Pancreas (tissue), 10 donors: ENCODE results near the gene SLC39A11. TPM values are rescaled to one million over a fixed set of nuclear protein-coding genes. Genes with fewer than 3 reads are reported as not detected.

ENCODE experiments used
- ATAC-seq, 4 donors: fragments of 200-7000 bp; cut with Tn5 transposase; one replicate each; pipeline versions ENCODE4 v1.8.0 to v1.9.1; 2020; ENCODE audit warnings: mild to moderate bottlenecking in 4 of 4, moderate library complexity in 4 of 4
- DNase-seq, 6 donors: peaks; one replicate each; pipeline ENCODE4 v3.0.0-alpha.2; 2020
- FAIRE-seq: peaks from 2 replicates; lab custom pipeline; 2012; peaks lifted over from hg19 to GRCh38; lab: Jason Lieb, UNC
- H3K27ac ChIP-seq, 4 donors: fragments of 200-600 bp; sonication (generic); 1 replicate in 3 of 4; 2 replicates in 1 of 4; pipeline versions ENCODE4 v1.5.0 to v1.8.0; 2020
- H3K27me3 ChIP-seq, 4 donors: fragments of 200-600 bp; one replicate each; pipeline ENCODE4 v1.8.0; 2021
- H3K36me3 ChIP-seq, 3 donors: fragments of 200-600 bp; sonication (generic) in 1 of 3; one replicate each; pipeline versions ENCODE4 v1.5.0 to v1.8.0; 2020 to 2021
- H3K4me1 ChIP-seq, 3 donors: fragments of 200-600 bp; one replicate each; pipeline ENCODE4 v1.8.0; 2021
- H3K4me3 ChIP-seq, 4 donors: fragments of 200-600 bp; sonication (generic) in 2 of 4; one replicate each; pipeline versions ENCODE4 v1.5.0 to v1.8.0; 2020 to 2021
- H3K9me3 ChIP-seq, 4 donors: fragments of 200-600 bp; one replicate each; pipeline ENCODE4 v1.8.0; 2021
- CTCF ChIP-seq, 4 donors: fragments of 200-600 bp; sonication (generic) in 3 of 4; IDR thresholded peaks; one replicate each; pipeline versions ENCODE4 v1.5.0 to v1.8.0; 2021; ENCODE audit warnings: antibody characterized with exemption in 4 of 4
- WGBS, 2 donors: extraction: QIAGEN DNeasy Blood & Tissue Kit; methylation state at CpG; one replicate each; pipeline ENCODE4 v1.1.7; 2013; 5-methylcytosine and 5-hydroxymethylcytosine counted together
- intact Hi-C, 3 donors: fragments of 100-400 bp; cut with DNase I; formaldehyde crosslinking; loops; one replicate each; pipeline versions ENCODE4 v1.11.1 to v1.14.2; 2022
- polyA plus RNA-seq, 2 donors: library from polyadenylated mRNA; stranded (reverse); fragments of 200-250 nt; gene quantifications; one replicate each; pipeline ENCODE4 v1.2.3, GENCODE V29; 2013
- total RNA-seq, 6 donors: library from RNA; stranded (reverse); fragmentation: NEBNext Ultra II Directional in 4 of 6; extraction: Animal tissue kit (Norgen Biotek cat#: 25700) in 4 of 6; gene quantifications; one replicate each; pipeline versions ENCODE4 v1.2.1 to v1.2.4, GENCODE V29; 2021 to 2023
- donor health status: healthy with polysubstance abuse.
- donor health status: DM: no; HTN: no; CAD: no; lungs with moderate emphysema.
- donor health status: DM: no; HTN: no; CAD: no.
- donor health status: control.
- donor health status: control.
- donor health status: Bipolar disorder and iron deficiency.
- donor health status: DM: yes; HTN: yes; CAD: no.
- donor health status: DM: no; HTN: no; CAD: no.
- donor health status: DM: no; HTN: no; CAD: no.
- donor health status: DM: yes; HTN: yes; CAD: no.

Gene SLC39A11
- total and polyA plus RNA-seq, 8 donors, result 7.9 to 32.9 (median 19.9) TPM

- Histone ChIP-seq H3K4me1 (no peaks in the 10 kb centered on the region), H3K9me3 (no peaks in the 10 kb centered on the region), H3K4me3 (no peak overlapping the region), H3K36me3 (no peaks in the 10 kb centered on the region), H3K27ac (no peak overlapping the region), H3K27me3 (no peaks in the 10 kb centered on the region)
- FAIRE-seq, result no peak
- TF ChIP-seq CTCF (IDR thresholded peaks at IDR 0.05), result no peak
- WGBS, 2 donors, result 96 to 97% methylated on average over 5 of the region's 5 CpGs
- ATAC-seq, result no peak
- no peak for DNase-seq
- intact Hi-C loops, result no loop called here
Measured at GRCh38 chr17:72667096-72668063, 425.1 kb downstream of the SLC39A11 start.

GRCh38 chr17:72665852-72666851, 426.3 kb downstream of the SLC39A11 start:
- H3K27ac ChIP-seq, result no peak overlapping the region
- intact Hi-C loops, result no loop called here
- no peaks in the 10 kb centered on the region for H3K4me1 ChIP-seq
- WGBS, 2 donors, result 74 to 79% methylated on average over 20 of the region's 20 CpGs
- FAIRE-seq, result no peak
- H3K4me3 ChIP-seq, result no peak overlapping the region
- no peak for TF ChIP-seq CTCF (IDR thresholded peaks at IDR 0.05)
- H3K27me3 ChIP-seq, result no peaks in the 10 kb centered on the region
- no peaks in the 10 kb centered on the region for H3K36me3 ChIP-seq
- no peaks in the 10 kb centered on the region for H3K9me3 ChIP-seq
- no peak for ATAC-seq
- DNase-seq, result no peak

- 72 to 85% methylated on average over 1 of the region's 1 CpG for WGBS, 2 donors
- Histone ChIP-seq H3K36me3 (no peaks in the 10 kb centered on the region), H3K9me3 (no peaks in the 10 kb centered on the region), H3K27me3 (no peaks in the 10 kb centered on the region), H3K4me1 (no peaks in the 10 kb centered on the region), H3K27ac (no peak overlapping the region), H3K4me3 (no peak overlapping the region)
- no peak for ATAC-seq
- no peak for DNase-seq
- no peak for TF ChIP-seq CTCF (IDR thresholded peaks at IDR 0.05)
- intact Hi-C loops, result no loop called here
- no peak for FAIRE-seq
Measured at GRCh38 chr17:72662827-72663190, 429.7 kb downstream of the SLC39A11 start.

DNA sequence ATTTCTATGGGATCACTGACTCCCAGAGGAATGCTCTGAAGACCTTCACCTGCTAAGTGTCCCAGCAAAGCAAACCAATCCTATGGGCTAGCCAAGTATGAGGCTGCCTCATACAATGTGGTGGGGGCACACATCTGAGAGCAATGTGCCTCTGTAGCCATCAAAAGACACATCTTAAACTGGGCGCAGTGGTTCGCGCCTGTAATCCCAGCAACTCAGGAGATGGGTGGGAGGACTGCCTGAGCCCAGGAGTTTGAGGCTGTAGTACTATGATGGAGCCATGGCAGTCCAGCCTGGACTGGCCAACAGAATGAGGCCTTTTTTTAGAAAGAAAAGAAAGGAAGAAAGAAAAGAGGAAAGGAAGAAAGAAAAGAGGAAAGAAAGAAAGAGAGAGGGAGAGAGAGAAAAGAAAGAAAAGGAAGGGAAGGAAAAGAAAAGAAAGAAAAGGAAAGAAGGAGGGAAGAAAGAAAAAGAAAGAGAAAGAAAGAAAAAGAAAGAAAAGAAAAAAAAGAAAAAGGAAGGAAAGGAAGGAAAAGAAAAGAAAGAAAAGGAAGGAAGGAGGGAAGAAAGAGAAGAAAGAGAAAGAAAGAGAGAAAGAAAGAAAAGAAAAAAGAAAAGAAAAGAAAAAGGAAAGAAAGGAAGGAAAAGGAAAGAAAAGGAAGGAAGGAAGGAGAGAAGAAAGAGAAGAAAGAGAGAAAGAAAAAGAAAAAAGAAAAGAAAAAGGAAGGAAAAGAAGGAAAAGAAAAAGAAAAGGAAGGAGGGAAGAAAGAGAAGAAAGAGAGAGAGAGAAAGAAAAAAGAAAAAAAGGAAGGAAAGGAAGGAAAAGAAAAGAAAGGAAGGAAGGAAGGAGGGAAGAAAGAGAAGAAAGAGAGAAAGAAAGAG, 430.3 kb downstream of the SLC39A11 start:
- Histone ChIP-seq H3K4me1 (no peaks in the 10 kb centered on the region), H3K27me3 (no peaks in the 10 kb centered on the region), H3K27ac (no peak overlapping the region), H3K4me3 (no peak overlapping the region), H3K9me3 (no peaks in the 10 kb centered on the region), H3K36me3 (no peaks in the 10 kb centered on the region)
- intact Hi-C loops, result no loop called here
- FAIRE-seq (no peak), ATAC-seq (no peak), DNase-seq (no peak)
- WGBS, 2 donors, result 80 to 100% methylated on average over 3 of the region's 3 CpGs
- no peak for TF ChIP-seq CTCF (IDR thresholded peaks at IDR 0.05)
